GM18907 (cell line): ENCODE measurements around the gene BTBD16.

Experiments
- ATAC-seq: cut with Tn5 transposase; IDR thresholded peaks from one replicate; pipeline ENCODE4 v1.9.1; 2021; ENCODE audit warnings: mild to moderate bottlenecking, moderate library complexity; ENCODE audit not compliant: unreplicated experiment

BTBD16 gene

GRCh38 chr10:122293156-122293960 lies 22.3 kb downstream of the BTBD16 start:
- no peak for ATAC-seq

GRCh38 chr10:122293961-122294380 lies 22.9 kb downstream of the BTBD16 start:
- ATAC-seq, result no peak

GRCh38 chr10:122294511-122295450 lies 23.7 kb downstream of the BTBD16 start:
- no peak for ATAC-seq

- ATAC-seq, result no peak
Measured at GRCh38 chr10:122295451-122295809, 24.3 kb downstream of the BTBD16 start.

- ATAC-seq, result no peak
Measured at GRCh38 chr10:122296363-122297120, 25.4 kb downstream of the BTBD16 start.

- no peak for ATAC-seq
Measured at GRCh38 chr10:122297583-122297982, 26.5 kb downstream of the BTBD16 start.

- ATAC-seq, result no peak
Measured at GRCh38 chr10:122298206-122298597, 27.1 kb downstream of the BTBD16 start.

GRCh38 chr10:122298598-122299301 lies 27.7 kb downstream of the BTBD16 start:
- ATAC-seq, result peak; percentile 75

- ATAC-seq, result no peak
Measured at GRCh38 chr10:122299423-122300075, 28.5 kb downstream of the BTBD16 start.

GRCh38 chr10:122301055-122301810 lies 30.1 kb downstream of the BTBD16 start:
- no peak for ATAC-seq

GRCh38 chr10:122301811-122302115 lies 30.7 kb downstream of the BTBD16 start:
- no peak for ATAC-seq

GRCh38 chr10:122302315-122302714 lies 31.2 kb downstream of the BTBD16 start:
- ATAC-seq, result no peak

GRCh38 chr10:122303271-122304053 lies 32.4 kb downstream of the BTBD16 start:
- ATAC-seq, result no peak

- no peak for ATAC-seq
Measured at GRCh38 chr10:122304054-122304579, 33.0 kb downstream of the BTBD16 start.

- ATAC-seq, result no peak
Measured at GRCh38 chr10:122306282-122306681, 35.2 kb downstream of the BTBD16 start.

- ATAC-seq, result no peak
Measured at GRCh38 chr10:122306744-122307143, 35.6 kb downstream of the BTBD16 start.

GRCh38 chr10:122307669-122308416 lies 36.7 kb downstream of the BTBD16 start:
- no peak for ATAC-seq
